HG03469 (cell line): ENCODE data around the gene MTLN.
"Not testable (repeated sequence)": the region's sequence is repeated elsewhere in the genome, so short reads cannot be mapped to it uniquely, and the experiment has no call there.

ENCODE experiments used
- ATAC-seq: cut with Tn5 transposase; IDR thresholded peaks from one replicate; pipeline ENCODE4 v1.9.1; 2021; ENCODE audit warnings: mild to moderate bottlenecking, moderate library complexity, moderate number of reproducible peaks; ENCODE audit not compliant: unreplicated experiment

The MTLN gene

GRCh38 chr2:110204408-110205385, 7.7 kb downstream of the MTLN start, which contains the start of gene NPHP1:
Gene NPHP1, minus strand, starts transcription at chr2:110205013. Its CDS starts 45 bp downstream, at chr2:110204968.
- peak; percentile 75 for ATAC-seq

DNA sequence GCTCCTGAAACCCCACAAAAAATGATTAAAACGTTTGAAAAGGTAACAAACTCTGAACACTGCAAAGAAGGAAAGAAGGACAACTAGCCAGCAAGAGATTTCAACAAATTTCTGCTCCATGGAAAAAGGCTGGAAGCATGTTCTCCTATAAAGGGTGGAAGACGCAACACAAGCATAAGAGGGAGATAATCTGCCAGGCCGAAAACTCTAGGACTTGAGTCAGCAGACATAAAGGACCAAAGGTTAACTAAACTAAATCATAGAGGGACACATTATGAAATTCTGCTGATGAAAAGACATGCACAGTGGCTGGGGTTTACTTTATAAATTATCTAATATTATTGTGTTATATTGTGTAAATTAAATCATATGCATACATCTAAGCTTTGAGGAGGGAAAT, 14.3 kb downstream of the MTLN start:
- ATAC-seq: no peak

DNA sequence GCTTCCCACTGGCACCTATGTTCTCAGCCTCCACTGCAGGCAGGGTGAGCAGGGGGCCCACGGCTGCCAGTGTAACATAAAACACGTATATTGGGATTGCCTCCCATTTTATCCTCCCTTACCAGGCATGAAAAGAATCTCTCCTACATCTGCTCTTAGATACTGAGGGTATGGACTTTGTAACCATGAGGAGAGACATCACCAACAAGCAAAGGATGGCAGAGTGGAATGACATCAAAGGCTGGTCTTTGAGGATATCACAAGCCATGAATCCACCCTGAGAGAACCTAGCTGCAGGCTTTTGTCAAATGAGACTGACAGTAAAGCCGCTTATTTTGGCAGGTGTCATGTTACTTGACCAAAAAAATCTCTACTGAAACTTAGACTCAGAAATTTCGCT, 14.9 kb downstream of the MTLN start:
- ATAC-seq: no peak

- ATAC-seq: not testable (repeated sequence)
Measured at GRCh38 chr2:110190169-110190568, 22.2 kb downstream of the MTLN start.

- ATAC-seq: no peak
Measured at GRCh38 chr2:110182449-110182848, 29.9 kb downstream of the MTLN start.

- ATAC-seq: no peak
Measured at GRCh38 chr2:110180036-110180435, 32.3 kb downstream of the MTLN start.

DNA sequence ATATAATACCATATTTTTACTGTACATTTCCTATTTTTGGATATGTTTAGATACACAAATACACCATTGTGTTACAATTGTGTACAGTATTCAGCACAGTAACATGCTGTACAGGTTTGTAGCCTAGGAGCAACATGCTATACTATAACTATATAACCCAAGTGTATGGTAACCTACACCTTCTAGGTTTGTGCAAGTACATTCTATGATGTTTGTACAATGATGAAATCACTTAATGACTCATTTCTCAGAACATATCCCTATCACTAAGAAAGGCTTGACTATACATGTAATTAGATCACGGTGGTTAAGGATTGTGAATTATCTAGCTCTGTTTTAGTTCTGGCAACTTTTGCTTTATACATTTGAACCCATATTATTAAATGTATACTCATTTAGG, 38.8 kb downstream of the MTLN start:
- ATAC-seq: no peak

DNA sequence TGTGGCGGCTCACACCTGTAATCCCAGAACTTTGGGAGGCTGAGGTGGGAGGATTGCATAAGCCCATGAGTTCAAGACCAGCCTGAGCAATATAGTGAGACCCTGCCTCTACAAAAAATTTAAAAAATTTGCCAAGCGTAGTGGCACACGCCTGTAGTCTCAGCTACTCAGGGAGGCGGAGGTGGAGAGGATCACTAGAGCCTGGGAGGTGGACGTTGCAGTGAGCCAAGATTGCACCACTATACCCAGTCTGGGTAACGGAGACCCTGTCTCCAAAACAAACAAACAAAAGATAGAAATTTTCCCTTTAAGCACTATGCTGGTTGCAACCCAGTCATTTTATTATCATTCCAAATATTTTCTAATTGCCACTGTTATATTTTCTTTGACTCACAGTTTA, 39.8 kb downstream of the MTLN start:
- no peak for ATAC-seq

DNA sequence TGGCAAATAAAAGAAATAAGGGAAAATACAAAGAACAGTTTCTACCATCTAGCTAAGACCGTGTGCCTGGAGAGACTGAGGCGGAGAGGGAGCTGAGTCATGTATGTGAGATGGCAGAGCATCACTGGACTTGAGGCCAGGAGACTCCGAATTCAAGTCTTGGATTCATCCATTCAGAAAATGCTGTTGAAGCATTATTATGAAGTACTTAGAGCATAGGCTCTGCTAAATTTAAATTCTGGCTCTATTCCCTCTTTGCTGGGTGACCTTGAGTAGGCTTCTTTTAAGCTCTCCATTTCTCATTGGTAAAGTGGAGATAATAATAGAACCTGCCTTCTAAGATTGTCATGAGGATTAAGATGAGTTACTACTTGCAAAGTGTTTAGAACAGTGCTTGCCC, 42.2 kb downstream of the MTLN start:
- no peak for ATAC-seq

GRCh38 chr2:110167326-110168000, 44.9 kb downstream of the MTLN start:
- no peak for ATAC-seq

DNA sequence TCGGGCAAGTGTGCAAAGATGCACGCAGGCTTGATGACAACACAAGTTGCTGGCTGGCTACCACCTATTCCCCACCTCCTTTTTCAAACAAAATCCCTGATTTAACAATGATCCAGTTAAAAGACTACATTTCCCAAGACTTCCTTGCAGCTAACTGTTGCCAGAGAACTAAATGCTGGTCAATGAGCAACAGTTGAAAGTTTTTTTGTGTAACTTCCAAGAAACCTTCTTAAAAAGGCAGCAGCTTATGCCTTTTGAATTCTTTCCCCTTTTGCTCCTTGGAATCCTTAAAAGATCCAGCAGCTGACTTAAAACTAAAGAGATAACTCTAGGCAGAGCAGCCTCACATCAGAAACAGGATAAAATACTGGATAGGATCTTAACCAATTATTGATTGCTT, 46.1 kb downstream of the MTLN start:
- no peak for ATAC-seq
